ENCODE measurements around the gene ARID1B. TPM values are rescaled to one million over a fixed set of nuclear protein-coding genes. Genes with fewer than 3 reads are reported as not detected.
"Not testable (repeated sequence)": the region's sequence is repeated elsewhere in the genome, so short reads cannot be mapped to it uniquely, and the experiment has no call there.

The ARID1B gene
- polyA plus RNA-seq, 1 donor = 48.5 TPM

GRCh38 chr6:157029980-157030690, 253.0 kb downstream of the ARID1B start:
- Histone ChIP-seq H3K4me1 (ENCODE audit: control insufficient read depth, insufficient read depth, low read length) (no peaks in the 10 kb centered on the region), H3K27me3 (ENCODE audit: control insufficient read depth, insufficient read depth, low read length) (no peaks in the 10 kb centered on the region), H3K4me3 (ENCODE audit: low read length) (no peak overlapping the region), H3K36me3 (ENCODE audit: control insufficient read depth, insufficient read depth, low read length) (no peaks in the 10 kb centered on the region), H3K27ac (ENCODE audit: low read length) (no peak overlapping the region), H3K9me3 (ENCODE audit: control insufficient read depth, low read depth, low read length) (peaks cover 7% of the 10 kb centered on the region)
- no CpG with 5 or more reads among the region's 4 CpGs for WGBS (ENCODE audit: insufficient coverage, low lambda C conversion rate)
- no peak for DNase-seq

- DNase-seq = no peak
- no peak overlapping the region for H3K27ac ChIP-seq (ENCODE audit: low read length)
- peaks cover 3% of the 10 kb centered on the region for H3K9me3 ChIP-seq (ENCODE audit: control insufficient read depth, low read depth, low read length)
- H3K4me1 ChIP-seq (ENCODE audit: control insufficient read depth, insufficient read depth, low read length) = no peaks in the 10 kb centered on the region
- H3K4me3 ChIP-seq (ENCODE audit: low read length) = no peak overlapping the region
- H3K27me3 ChIP-seq (ENCODE audit: control insufficient read depth, insufficient read depth, low read length) = no peaks in the 10 kb centered on the region
- 100% methylated on average over 3 of the region's 10 CpGs for WGBS (ENCODE audit: insufficient coverage, low lambda C conversion rate)
- no peaks in the 10 kb centered on the region for H3K36me3 ChIP-seq (ENCODE audit: control insufficient read depth, insufficient read depth, low read length)
These were observed 253.6 kb downstream of the ARID1B start for GRCh38 chr6:157030755-157031154.

GRCh38 chr6:157032923-157033322, 255.7 kb downstream of the ARID1B start:
- H3K27me3 ChIP-seq (ENCODE audit: control insufficient read depth, insufficient read depth, low read length) = no peaks in the 10 kb centered on the region
- DNase-seq = no peak
- no peaks in the 10 kb centered on the region for H3K36me3 ChIP-seq (ENCODE audit: control insufficient read depth, insufficient read depth, low read length)
- 85% methylated on average over 4 of the region's 4 CpGs for WGBS (ENCODE audit: insufficient coverage, low lambda C conversion rate)
- no peak overlapping the region for H3K4me3 ChIP-seq (ENCODE audit: low read length)
- H3K27ac ChIP-seq (ENCODE audit: low read length) = no peak overlapping the region
- no peaks in the 10 kb centered on the region for H3K9me3 ChIP-seq (ENCODE audit: control insufficient read depth, low read depth, low read length)
- H3K4me1 ChIP-seq (ENCODE audit: control insufficient read depth, insufficient read depth, low read length) = peaks cover 4% of the 10 kb centered on the region

- WGBS (ENCODE audit: insufficient coverage, low lambda C conversion rate) = 0% methylated on average over 1 of the region's 5 CpGs
- peaks cover 4% of the 10 kb centered on the region for H3K4me1 ChIP-seq (ENCODE audit: control insufficient read depth, insufficient read depth, low read length)
- peak overlapping the region; percentile 35 for H3K4me3 ChIP-seq (ENCODE audit: low read length)
- peak in 1 of 2 donors; percentile 63 for DNase-seq
- H3K9me3 ChIP-seq (ENCODE audit: control insufficient read depth, low read depth, low read length) = no peaks in the 10 kb centered on the region
- no peaks in the 10 kb centered on the region for H3K27me3 ChIP-seq (ENCODE audit: control insufficient read depth, insufficient read depth, low read length)
- H3K36me3 ChIP-seq (ENCODE audit: control insufficient read depth, insufficient read depth, low read length) = no peaks in the 10 kb centered on the region
- H3K27ac ChIP-seq (ENCODE audit: low read length) = peak overlapping the region; percentile 33
These were observed 256.4 kb downstream of the ARID1B start for GRCh38 chr6:157033428-157034140.

- H3K4me3 ChIP-seq (ENCODE audit: low read length) = no peak overlapping the region
- H3K4me1 ChIP-seq (ENCODE audit: control insufficient read depth, insufficient read depth, low read length) = peaks cover 4% of the 10 kb centered on the region
- peak in 1 of 2 donors; percentile 51 for DNase-seq
- 20% methylated on average over 2 of the region's 6 CpGs for WGBS (ENCODE audit: insufficient coverage, low lambda C conversion rate)
- H3K9me3 ChIP-seq (ENCODE audit: control insufficient read depth, low read depth, low read length) = no peaks in the 10 kb centered on the region
- H3K27ac ChIP-seq (ENCODE audit: low read length) = no peak overlapping the region
- H3K36me3 ChIP-seq (ENCODE audit: control insufficient read depth, insufficient read depth, low read length) = no peaks in the 10 kb centered on the region
- no peaks in the 10 kb centered on the region for H3K27me3 ChIP-seq (ENCODE audit: control insufficient read depth, insufficient read depth, low read length)
These were observed 257.5 kb downstream of the ARID1B start for GRCh38 chr6:157034436-157035230.

GRCh38 chr6:157035546-157035945, 258.4 kb downstream of the ARID1B start:
- H3K4me1 ChIP-seq (ENCODE audit: control insufficient read depth, insufficient read depth, low read length) = peaks cover 4% of the 10 kb centered on the region
- no peak overlapping the region for H3K4me3 ChIP-seq (ENCODE audit: low read length)
- H3K9me3 ChIP-seq (ENCODE audit: control insufficient read depth, low read depth, low read length) = no peaks in the 10 kb centered on the region
- H3K27me3 ChIP-seq (ENCODE audit: control insufficient read depth, insufficient read depth, low read length) = no peaks in the 10 kb centered on the region
- H3K36me3 ChIP-seq (ENCODE audit: control insufficient read depth, insufficient read depth, low read length) = peaks cover 3% of the 10 kb centered on the region
- WGBS (ENCODE audit: insufficient coverage, low lambda C conversion rate) = 100% methylated on average over 1 of the region's 2 CpGs
- H3K27ac ChIP-seq (ENCODE audit: low read length) = no peak overlapping the region
- no peak for DNase-seq

GRCh38 chr6:157036245-157036711, 259.1 kb downstream of the ARID1B start:
- H3K9me3 ChIP-seq (ENCODE audit: control insufficient read depth, low read depth, low read length) = no peaks in the 10 kb centered on the region
- peaks cover 4% of the 10 kb centered on the region for H3K4me1 ChIP-seq (ENCODE audit: control insufficient read depth, insufficient read depth, low read length)
- no peak overlapping the region for H3K4me3 ChIP-seq (ENCODE audit: low read length)
- no peaks in the 10 kb centered on the region for H3K27me3 ChIP-seq (ENCODE audit: control insufficient read depth, insufficient read depth, low read length)
- WGBS (ENCODE audit: insufficient coverage, low lambda C conversion rate) = 80% methylated on average over 1 of the region's 5 CpGs
- peak in 1 of 2 donors; percentile 17 for DNase-seq
- peaks cover 3% of the 10 kb centered on the region for H3K36me3 ChIP-seq (ENCODE audit: control insufficient read depth, insufficient read depth, low read length)
- H3K27ac ChIP-seq (ENCODE audit: low read length) = no peak overlapping the region

- 87% methylated on average over 6 of the region's 8 CpGs for WGBS (ENCODE audit: insufficient coverage, low lambda C conversion rate)
- Histone ChIP-seq H3K4me1 (ENCODE audit: control insufficient read depth, insufficient read depth, low read length) (peaks cover 4% of the 10 kb centered on the region), H3K27ac (ENCODE audit: low read length) (no peak overlapping the region), H3K4me3 (ENCODE audit: low read length) (no peak overlapping the region), H3K9me3 (ENCODE audit: control insufficient read depth, low read depth, low read length) (no peaks in the 10 kb centered on the region), H3K36me3 (ENCODE audit: control insufficient read depth, insufficient read depth, low read length) (peaks cover 8% of the 10 kb centered on the region), H3K27me3 (ENCODE audit: control insufficient read depth, insufficient read depth, low read length) (no peaks in the 10 kb centered on the region)
- no peak for DNase-seq
These were observed 260.0 kb downstream of the ARID1B start for GRCh38 chr6:157037165-157037564.

GRCh38 chr6:157038610-157039009, 261.4 kb downstream of the ARID1B start:
- Histone ChIP-seq H3K4me3 (ENCODE audit: low read length) (no peak overlapping the region), H3K27ac (ENCODE audit: low read length) (no peak overlapping the region), H3K9me3 (ENCODE audit: control insufficient read depth, low read depth, low read length) (no peaks in the 10 kb centered on the region), H3K4me1 (ENCODE audit: control insufficient read depth, insufficient read depth, low read length) (peaks cover 4% of the 10 kb centered on the region), H3K27me3 (ENCODE audit: control insufficient read depth, insufficient read depth, low read length) (no peaks in the 10 kb centered on the region), H3K36me3 (ENCODE audit: control insufficient read depth, insufficient read depth, low read length) (peaks cover 8% of the 10 kb centered on the region)
- no peak for DNase-seq
- WGBS (ENCODE audit: insufficient coverage, low lambda C conversion rate) = no CpG with 5 or more reads among the region's 7 CpGs

GRCh38 chr6:157039639-157040038, 262.5 kb downstream of the ARID1B start:
- not testable (repeated sequence) for H3K9me3 ChIP-seq (ENCODE audit: control insufficient read depth, low read depth, low read length); H3K27me3 ChIP-seq (ENCODE audit: control insufficient read depth, insufficient read depth, low read length); H3K36me3 ChIP-seq (ENCODE audit: control insufficient read depth, insufficient read depth, low read length); H3K4me3 ChIP-seq (ENCODE audit: low read length); H3K4me1 ChIP-seq (ENCODE audit: control insufficient read depth, insufficient read depth, low read length); DNase-seq; H3K27ac ChIP-seq (ENCODE audit: low read length)
- WGBS (ENCODE audit: insufficient coverage, low lambda C conversion rate) = no CpG with 5 or more reads among the region's 4 CpGs
